ENCODE data around the gene LHX1.

The LHX1 gene

DNA sequence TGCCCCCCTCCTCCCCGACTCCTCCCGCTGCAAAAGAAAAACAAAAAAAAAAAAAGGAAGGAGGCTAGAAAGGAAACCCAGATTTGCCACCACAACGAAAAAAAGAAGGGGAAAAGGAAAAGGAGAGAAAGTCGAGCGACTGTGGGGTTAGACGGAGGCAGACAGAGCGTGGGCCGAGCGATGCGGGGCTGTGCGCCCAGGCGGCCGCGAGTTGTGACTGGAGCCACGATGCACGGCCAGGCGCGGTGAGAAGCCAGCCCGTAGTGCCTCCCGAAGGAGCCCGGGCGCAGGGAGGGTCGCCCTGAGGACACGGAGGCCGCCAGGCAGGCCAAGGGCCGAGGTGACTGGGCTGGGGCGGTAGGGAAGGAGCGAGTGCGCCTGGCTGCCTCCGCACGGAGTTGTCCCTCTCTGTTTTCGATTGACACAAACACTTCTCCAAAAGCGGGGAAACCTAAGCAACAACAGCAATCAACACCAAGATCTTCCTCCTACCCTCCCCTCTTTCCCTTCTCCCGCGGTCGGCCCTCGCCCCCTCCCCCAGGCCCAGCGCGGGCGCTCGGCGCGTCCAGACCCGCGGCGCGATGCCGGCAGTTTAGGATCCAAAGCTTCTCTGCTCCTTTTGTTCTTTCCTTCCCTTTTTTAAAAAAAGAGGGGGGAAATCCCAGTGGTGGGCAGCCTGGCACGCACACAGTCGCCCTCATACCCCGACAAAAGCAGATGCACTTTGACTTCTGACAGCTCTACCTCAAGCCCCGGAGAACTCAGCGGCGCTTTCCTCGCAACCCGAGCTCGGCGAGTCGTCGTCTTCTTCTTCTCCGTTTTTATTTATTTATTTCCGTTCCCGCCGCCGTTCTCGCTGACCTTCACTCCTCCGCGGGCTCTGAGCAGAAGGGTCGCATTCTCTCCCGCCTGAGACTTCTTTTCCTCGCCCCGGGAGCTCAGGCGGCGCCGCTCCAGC, at the start of gene LHX1:
TSS of gene LHX1 (plus strand) at position 475 of the 958 bp plus-strand sequence. CDS start 723 bp downstream, outside the sequence.
- no peak for DNase-seq

DNA sequence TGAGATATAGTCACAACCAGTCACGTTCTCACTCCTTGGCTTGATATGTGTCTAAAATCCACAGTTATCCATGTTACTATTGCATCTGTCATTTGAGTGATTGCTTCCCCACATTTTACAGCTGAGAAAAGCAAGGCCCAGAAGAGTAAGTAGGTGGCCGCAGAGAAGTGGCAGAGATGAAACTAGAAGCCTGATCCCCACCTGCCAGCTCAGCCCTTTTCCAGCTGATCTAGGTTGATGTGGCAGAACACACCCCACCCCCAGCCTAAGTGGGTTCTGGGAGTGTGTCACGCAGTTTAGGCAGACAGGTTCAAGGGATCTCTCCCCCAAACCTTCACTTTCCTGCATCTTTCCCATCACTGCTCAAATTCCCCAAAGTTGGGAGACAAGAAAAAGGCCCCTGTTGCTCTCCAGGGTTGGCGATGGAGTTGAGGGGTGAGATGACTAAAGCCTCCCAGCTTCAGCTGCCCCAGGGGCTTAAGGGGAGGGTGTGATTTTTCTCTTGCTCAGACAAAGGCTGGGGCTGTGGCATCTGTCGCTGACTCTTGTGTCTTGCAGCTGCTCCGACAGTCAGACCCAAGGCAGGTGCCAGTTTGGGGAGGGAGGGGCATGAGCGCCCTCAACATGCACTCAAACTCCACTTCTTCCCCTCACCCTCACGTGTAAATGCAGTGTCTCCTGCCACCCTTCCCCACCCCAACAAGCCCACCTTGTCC, 48.9 kb upstream of the LHX1 start:
- no peak for DNase-seq

DNA sequence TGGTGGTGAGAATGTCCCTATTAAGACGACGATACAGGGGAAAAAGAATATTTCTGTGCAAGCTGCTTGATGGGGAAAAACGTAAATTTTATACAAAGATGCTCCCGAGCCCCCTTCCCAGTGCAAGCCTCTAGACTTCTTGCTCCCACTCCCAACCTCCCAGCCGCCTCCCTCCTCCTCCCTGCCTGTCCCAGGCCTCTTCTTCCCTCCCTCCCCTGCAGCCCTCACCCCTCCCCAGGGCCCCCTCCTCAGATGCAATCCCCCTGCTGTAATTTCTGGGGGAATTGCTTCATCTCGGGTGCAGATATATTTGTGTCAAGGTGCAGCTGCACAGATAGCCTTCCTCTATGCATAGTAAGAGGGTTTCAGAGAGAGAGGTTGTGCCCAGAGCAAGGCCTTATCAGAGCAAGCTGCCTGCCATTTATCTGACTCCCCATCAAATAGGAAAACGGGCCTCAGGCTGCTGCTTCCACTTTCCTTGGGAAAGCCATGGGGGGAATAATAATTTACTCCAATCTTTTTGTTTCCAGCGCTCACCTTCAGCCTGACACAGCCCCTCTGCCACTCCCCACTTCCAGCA, 47.4 kb upstream of the LHX1 start:
- DNase-seq, result peak; percentile 14

DNA sequence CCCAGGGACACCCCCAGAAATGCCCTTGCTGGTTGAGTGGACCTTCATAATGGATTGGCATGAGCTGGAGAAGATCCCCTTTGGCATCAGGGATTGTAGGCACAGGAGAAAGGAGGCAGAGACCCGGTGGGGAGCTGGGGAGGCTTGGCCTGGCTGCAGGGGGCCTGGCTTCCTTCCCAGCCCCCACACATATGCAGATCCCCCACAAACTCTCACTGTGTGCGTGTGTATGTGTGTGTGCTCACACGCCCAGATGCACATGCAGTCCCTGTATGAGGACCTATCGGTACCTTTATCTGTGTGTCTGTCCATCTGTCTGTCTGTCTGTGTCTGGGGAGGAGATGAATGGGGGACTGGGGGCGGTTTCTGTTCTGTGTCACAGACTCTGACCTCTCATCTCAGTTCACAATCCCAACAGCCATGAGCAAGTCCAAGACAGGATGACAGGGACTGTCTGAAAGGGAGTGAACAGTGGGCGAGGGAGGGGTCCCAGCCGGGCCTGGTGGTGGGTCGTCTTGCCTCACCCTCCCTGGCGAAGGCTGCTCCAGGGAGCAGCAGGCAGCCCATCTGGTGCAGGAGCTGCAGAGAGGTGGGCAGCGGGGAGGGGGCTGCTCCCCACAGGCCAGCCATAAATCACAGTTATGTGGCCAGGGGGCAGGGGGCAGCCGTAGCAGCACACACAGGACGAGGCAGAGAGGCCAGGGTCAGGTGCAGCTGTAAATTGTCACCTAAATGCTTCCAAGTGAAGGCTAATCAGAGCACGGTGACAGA, 46.7 kb upstream of the LHX1 start:
- DNase-seq, result no peak

DNA sequence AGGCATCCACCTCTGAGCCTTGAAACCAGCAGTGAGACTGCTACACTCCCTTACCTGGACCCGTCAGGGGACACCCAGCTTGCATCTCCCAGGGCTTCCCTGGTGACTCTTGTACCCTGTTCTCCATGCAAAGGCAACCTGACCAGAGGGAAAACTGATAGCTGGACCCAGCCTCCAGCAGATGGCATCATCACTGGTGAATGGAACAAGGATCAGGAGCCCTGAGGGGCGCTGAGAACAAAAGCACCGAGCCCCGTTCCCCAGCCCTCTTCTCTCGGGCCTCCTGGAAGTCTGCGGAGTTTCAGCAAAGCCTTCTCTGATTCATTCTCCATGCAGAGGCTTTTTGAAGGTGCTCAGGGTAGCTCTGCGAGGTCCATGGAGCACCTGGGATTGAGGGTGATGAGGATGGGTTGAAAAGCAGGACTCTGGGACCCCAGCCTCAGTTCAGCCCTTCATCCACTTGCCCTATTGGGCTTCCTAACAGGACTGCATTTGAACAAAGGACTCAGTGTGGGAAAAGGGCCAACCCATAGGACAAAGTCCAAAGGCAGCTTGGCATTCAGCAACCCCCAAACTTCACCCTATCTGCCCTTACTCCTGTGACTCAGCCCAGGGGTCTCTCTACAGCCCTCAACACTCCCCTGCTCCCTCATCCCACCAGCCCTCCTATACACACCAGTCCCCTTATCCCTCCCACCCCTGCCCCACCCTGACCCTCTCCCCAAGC, 45.0 kb upstream of the LHX1 start:
- no peak for DNase-seq

DNA sequence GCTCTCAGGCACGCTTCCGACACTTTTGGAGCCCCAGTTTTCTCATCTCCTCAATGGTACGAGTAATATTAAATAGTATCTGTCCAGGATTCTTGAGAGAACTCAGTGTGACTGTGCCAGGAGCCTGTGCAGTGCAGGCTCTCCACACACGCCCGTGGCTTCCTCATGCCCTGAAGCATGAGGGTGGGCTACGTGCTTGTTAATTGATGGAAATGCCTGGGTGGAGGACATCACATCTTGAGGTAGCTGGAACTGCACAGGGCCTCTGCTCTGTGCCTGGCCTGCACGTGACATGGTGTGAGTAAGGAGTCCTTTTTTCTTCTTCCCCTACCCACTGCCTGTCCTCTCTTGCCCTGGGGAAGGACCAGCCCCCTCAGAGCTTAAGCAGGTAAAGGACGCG, 43.1 kb upstream of the LHX1 start:
- no peak for DNase-seq

DNA sequence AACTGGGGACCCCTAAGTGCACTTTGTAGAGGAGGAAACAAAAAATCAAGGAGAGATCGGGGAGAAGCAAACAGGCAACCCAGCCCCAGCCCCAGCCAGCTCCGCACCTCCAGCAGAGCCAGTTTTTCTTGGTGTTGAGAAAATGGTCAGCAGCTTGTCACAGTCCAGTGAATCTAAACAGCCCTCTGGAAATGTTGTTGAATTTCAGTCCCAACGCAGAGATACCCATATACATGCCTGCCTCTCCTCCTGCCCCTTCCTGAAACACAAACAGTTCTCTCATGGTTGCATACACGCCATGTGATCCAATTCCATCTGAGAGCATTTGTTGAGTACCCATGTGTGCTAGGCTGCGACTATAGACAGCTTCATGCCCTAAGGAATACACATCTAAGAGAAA, 42.4 kb upstream of the LHX1 start:
- DNase-seq, result no peak

DNA sequence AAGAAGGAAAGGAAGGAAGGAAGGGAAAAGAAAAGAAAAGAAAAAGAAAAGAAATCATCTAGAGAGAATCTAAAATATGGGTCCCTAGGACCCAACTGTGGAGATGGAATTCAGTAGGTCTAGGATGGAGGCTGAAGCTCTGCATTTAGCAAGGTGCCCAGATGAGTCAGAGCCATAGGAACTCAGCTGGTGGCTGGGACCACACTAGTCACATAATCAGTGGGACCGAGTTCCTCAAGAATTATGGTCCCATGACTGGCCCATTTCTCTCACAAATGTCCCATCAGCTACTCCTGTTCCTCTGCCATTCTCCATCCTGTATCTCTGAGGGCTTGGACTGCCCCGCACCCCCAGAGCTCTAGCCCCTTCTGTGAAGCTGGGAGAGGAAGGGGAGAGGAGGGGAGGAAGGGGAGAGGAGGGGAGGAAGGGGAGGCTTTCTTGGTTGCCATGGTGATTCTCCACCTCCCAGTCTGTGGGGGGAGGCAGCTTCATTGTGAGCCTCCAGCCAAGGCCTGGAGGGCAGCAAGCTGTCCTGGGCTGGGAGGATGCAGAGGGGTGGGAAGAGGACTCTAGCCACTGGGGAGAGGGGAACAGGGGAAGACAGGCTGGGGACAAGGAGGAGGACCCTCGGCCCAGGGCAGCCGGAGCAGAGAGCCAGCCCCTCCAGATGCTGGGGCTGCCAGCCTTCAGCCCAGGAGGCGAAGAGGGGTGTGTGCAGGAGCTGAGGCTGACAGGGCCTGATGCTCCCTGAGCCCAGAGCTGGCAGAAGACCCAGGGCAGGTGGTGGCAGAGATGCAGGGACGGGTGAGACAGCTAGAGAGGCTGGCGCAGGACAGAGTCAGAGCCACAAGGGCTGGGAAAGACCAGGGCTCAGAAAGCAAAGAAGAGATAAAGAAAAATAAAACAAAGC, 37.8 kb upstream of the LHX1 start:
- no peak for DNase-seq

DNA sequence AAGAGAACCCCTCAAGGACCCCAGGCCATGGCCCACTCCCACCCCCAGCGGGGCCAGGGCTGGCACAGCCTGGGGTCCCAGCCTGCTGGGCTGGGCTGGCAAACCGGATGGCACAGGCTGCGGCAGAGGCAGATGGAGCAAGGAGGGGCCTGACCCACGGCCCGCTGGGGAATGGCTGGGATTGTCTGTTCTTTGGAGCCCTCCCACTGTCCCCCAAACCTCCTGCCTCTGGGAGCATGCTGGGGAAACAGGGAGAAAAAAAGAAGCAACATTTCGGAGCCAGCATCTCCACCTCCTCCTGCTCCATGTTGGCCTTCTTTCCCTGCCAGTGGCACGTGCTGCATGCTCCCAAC, 37.1 kb upstream of the LHX1 start:
- DNase-seq, result no peak

DNA sequence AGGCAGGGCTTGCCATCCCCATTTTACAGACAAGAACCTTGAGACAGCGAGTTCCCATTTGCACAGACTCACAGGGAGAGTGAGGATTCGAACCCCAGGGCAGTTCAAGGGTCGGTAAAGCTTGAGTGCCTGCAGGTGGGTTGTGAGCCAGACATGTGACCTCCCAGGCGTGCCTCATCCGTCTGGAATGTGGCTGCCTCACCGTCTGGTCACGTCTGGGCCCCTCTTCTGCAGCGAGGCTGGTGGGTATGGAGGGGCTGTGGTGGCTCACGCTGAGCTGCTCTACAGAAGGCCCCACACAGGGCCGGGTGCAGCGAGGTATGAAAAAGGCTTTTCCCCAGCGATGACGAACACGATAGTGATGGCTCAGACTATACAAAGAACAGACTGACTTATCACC, 35.8 kb upstream of the LHX1 start:
- no peak for DNase-seq

DNA sequence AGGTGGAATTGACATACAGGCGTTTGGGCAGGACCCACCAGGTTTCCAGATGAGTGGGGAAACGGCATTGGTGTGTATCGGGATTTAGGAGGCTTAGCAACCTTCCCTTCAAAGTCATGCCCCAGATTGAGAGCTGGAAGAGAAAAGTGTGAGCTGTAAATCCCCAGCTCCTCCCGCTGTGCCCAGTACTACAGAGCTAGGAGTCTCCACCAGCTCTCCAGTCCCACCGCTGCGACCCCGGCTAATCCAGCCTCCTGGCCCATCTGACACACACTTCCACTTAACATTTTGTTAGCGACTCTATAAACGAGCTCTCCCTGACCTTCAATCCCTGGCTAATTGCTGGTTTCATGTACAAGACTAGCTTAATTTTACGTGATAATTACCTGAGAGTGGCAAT, 29.9 kb upstream of the LHX1 start:
- no peak for DNase-seq

DNA sequence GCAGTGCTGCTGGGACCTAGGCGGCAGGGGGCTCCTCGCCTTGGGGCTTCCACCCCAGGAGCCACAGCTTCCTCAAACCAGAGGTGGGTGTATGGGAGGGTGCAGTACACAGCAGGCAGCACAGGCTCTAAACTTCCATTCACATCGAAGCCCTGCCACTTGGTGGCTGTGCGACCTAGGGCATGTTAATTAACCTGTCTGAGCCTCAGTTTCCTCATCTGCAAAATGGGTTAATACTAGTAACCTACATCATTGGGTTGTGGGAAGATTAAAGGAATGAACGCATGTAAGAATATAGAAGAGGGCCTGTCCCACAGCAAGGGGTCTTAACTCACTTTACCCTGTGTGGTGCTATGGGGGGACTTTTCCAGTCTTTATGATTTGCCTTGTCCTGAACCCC, 26.8 kb upstream of the LHX1 start:
- DNase-seq, result no peak

DNA sequence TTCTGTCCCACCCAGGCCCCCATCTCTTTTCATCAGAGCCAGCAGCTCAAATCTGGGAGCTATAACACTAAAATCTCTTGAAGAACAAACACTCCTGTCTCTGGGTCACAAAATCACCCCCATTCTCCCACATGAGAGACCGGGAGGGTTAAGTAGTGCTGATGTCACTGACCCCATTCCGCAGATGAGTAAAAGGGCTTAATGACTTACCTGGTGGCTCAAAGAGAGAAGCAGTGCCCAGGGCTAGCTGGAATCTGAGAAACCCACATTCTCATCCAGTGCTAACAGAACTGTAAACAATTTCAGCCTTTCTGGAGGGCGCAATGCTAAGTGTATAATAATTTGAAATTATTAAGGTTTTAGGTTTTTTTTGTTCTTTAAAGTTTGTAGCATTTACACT, 26.3 kb upstream of the LHX1 start:
- DNase-seq, result no peak

DNA sequence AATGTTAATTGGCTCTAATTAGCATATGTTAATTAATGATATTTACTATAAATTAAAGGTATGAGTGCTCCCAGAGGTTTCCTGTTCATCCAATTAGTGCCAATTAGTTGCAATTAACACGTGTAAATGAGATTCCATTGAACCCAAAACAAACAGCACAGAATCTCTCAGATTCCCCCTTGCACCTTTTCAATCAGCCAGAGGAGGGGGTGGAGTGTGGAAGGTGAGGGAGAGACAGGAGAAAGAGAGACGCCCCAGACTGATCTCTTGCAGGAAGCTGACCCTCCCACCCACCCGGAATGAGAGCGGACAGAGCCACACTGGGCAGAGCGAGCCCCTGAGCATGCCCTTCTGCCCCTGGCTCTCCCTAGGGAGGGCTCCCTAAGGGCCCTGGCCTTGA, 24.1 kb upstream of the LHX1 start:
- DNase-seq, result no peak

DNA sequence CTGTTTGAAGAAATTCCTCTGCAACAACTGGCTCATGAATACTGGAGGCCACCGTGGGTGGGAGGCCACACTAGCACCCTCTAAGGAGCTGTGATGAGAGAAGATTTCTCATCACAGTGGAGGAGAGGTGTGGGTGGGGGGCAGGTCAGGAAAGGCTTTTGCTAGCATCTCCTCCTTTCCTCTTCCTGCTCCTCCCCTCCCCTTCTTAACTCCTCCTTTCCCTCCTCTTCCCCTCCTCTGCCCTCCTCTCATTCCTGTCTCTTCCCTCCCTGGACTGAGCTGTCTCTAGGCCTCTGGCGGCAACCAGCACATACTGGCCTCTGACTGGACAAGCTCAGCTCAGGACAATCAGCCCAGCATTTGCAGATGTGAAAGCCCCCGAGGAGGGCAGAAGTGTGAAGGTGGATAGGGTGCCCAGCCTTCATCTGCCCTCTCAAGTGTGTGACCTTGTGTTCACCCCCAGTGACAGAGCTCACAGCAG, 19.0 kb upstream of the LHX1 start:
- DNase-seq, result no peak

DNA sequence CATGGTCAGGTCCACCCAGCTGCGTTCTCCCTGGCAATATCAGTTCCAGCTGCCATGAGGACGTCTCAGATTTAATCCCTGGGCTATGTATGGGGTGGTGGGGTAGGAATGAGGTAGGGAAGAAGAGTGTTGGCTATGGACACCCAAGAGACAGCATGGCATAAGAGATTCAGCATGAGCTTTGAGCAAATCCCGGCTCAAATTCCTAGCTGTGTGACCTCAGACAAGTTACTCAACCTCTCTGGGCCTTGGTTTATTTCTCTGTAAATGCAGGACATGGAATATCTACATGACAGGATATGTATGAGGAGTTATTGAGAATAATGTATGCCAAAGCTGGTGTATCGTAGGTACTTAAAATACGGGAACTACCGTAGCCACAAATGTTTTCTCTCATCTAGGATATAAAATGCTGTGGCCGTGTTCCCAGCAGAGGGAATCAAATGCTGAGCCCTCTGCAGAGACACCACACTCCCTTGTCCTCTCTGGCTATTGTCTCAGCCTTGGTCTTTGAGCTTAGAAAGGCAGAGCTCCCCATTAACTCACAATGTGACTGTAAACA, 17.8 kb upstream of the LHX1 start:
- no peak for DNase-seq

DNA sequence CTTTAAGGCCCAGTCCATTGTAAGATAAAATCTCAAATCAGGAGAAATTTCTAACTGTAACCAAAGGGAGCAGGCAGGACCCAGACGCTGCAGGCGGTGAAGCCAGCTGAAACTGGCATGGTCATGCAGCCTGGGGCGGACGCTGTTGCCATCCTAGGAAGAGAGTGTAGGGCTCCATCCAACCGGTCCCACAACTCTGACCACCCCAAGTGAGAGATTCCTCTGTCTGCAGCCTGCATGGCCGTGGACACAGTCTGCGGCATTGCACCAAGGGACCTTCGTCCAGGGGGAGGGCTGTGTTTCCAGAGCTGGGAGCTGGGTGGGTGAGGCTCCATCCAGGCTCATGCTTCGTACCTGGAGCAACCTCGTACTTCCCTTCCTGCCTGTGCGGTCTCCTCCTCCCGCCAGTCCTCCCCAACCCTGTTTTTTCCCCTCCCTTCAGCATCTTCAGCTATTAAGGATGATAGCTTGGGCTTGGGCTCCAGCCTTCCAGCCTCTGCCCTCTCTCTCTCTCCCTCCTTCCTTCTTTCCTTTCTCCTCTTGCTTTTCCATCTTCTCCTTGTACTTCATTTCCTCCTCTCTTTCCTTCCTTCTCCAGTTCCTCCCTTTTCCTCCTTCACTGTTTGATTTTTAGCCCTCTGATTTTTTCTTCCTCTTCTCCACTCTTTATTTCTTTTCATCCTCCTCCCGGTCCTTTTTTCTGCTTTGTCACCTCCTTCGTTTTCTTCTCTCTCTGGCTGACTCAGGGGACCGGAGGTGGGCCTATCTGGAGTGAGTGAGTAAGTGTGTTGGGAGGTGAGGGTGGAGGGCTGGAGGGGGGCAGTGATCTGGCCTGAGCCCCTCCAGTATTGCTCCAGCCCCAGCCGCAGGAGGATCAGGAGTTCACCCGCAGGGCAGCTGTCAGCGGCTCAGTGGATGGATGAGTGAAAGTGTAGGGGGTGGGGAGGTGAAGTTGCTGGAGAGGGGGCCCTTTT, 17.0 kb upstream of the LHX1 start:
- DNase-seq, result no peak

DNA sequence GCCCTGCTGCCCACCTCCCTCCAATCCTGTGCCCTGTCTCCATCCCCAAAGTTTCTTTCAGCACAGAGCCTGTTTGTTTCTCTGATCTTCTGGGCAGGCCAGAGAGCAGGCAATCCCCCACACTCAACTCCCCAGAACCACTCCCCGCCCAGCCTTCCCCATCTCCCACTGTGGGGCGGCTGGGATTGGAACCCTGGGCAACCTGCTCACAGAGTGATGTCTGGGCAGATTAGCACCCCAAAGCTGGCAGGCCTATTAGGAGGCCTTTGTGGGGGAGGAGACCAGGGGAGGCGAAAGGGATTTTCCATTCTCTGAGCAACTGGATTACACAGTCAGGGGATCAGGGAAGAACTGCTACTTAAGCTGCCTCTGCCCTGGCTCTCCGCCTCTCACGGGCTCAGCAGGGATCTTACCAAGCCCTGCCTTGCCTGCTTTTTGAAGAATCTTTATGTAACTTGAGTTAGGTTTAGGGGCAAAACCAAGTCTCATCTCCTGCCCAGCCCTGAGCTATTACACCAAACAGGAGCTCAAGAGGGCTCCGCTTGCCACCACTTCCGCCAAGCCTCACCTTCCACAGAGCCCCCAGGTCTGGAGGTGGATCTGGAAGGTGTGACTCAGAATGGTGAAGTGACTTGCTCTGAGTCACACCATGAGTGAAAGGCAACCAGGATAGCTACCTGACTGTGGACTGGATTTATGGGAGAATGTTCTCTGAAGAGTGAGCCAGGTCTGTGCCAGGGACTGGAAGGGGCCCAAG, 16.0 kb upstream of the LHX1 start:
- no peak for DNase-seq

DNA sequence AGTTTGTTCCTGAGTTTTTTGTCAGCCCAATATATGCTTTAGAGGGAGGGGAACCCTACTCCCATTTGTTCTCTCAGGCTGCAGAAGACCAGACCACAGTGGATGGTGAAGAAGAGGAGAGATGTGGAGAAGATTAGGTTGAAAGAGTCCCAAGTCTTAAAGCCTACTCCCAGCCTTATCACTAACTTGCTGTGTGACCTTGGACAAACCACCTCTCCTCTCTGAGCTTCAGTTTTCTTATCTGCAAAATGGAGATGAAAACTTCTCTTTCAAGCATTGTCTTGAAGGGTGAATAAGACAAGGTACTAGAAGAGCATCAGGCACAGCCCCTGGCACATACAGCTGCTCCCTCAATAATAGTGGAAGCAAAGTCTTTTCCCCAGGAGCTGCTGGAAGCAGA, 15.1 kb upstream of the LHX1 start:
- no peak for DNase-seq

Data from hematopoietic multipotent progenitor cell treated with erythropoietin and hydrocortisone succinate and interleukin-3 and kit ligand, for 6 days (in vitro differentiated cells).